SH-SY5Y (cell line): ENCODE data around the gene HSD17B1.

Experiments used
- GATA2 ChIP-seq: IDR thresholded peaks from 2 replicates; pipeline ENCODE4 v1.6.1; 2011; ENCODE audit warnings: mild to moderate bottlenecking, low read depth, low read length
- GATA3 ChIP-seq: IDR thresholded peaks from 2 replicates; pipeline ENCODE4 v1.6.1; 2011; ENCODE audit warnings: low read depth, mild to moderate bottlenecking, low read length, moderate library complexity

Gene HSD17B1

DNA sequence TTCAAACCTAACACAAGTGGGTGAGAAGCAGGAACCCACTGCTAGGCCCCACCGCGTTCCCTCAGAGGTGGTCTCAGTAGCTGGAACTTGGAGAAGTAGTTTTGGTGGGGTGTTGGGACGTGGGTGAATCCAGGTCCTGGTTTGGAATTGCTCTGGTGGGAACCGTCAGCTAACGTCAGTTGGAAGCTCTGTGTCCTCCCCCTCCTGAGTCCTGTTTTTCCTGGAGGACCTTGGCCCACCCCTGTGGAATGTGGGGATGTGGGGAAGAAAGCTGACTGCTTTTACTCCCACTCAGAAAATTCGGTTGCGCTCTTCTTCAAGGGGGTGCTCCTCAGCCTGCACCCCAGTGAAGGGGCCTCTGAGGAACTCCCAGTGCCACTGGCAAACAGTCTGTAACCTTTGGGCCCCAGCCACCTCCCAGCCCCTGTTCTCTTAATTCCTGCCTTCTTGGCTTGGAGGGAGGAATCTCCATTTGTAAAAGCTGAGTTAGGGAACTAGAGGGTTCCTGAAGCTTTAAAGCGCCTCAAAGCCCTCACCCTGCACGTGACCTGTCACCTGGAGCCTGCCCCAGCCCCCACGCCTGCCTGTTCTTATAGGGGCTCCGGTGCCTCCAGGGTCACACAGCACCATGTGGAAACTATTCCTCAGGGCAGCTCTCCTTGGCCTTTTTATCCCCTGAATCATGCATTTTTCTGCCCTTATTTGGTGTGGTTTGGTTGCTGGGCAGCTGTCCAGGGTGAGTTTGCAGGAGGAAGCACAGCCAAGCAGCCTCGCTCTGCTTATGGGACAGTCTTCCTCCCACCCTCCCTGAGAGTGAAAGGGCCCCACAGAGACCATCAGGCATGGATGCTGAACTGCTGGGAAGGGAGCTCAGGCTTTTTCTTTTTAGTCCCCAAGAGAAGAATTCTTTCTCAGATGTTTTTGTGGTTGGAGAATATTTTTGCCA lies 32.9 kb upstream of the HSD17B1 start:
- TF ChIP-seq GATA3 (no peak), GATA2 (no peak)

DNA sequence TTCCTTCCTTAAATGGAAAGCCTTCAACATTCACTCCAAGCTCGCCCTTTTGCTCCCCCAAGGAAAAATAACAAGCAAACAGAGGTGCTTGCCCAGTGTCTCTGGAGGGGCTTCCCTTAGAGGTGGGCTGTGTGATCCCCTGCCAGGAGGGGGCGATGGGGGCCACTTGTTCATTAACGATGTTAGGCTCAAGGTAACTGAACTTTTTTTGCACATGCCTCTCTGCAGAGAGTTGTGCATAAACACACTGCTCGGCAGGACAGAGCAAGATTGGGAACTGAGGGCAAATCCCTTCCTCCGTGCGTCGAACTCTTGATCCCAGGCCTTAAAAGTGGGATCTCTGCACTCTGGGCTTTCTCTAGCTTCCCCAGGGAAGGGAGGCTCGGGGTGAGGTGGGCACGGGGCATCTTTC lies 32.2 kb upstream of the HSD17B1 start:
- no peak for TF ChIP-seq GATA3
- no peak for TF ChIP-seq GATA2

DNA sequence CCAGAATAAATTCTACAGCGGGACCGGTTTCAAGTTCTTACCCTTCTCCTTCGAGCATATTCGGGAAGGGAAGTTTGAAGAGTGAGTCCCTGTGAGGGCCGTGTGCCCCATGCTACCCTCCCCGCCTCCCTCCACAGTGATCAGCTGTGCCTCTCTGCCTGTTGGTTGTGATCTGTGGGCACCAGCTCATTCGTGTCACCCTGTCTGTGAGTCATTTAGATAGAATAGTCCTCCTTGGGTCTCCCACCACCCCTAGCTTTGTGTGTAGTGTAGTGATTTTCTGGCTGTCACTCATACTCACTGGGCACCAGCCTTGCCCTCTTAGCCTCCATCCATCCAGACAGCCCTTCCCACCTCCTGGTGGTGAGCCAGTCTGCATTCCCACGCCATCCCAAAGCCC lies 31.7 kb upstream of the HSD17B1 start:
- TF ChIP-seq GATA2: no peak
- no peak for TF ChIP-seq GATA3

DNA sequence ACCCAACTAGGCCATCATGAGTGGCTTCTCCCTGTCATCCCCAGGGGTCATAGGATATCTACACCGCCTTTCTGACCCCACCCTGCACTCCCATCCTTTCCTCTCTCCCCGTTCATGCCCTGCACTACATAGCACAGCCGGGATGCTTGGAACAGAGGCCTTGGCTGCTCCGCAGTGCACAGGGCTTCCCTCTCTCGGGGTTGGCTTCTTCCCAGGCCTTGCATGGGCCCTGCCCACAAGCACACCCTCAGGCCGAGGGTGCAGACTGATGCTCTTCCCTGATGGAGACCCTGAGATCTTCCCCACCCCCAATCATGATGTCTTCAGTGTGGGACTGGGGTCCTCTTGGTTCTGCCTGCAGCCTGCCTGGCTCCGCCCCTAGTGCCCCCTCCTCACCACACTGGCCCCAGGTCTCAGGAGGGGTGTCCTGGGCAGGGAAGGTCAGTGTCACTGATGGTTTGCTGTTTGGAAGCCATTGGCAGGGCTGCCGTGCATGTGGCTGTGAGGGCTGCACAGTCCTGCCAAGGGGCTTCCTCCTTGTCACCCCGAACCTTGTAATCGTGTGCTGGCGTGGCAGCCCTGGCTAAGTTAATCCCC lies 31.0 kb upstream of the HSD17B1 start:
- TF ChIP-seq GATA2 (no peak), GATA3 (no peak)

DNA sequence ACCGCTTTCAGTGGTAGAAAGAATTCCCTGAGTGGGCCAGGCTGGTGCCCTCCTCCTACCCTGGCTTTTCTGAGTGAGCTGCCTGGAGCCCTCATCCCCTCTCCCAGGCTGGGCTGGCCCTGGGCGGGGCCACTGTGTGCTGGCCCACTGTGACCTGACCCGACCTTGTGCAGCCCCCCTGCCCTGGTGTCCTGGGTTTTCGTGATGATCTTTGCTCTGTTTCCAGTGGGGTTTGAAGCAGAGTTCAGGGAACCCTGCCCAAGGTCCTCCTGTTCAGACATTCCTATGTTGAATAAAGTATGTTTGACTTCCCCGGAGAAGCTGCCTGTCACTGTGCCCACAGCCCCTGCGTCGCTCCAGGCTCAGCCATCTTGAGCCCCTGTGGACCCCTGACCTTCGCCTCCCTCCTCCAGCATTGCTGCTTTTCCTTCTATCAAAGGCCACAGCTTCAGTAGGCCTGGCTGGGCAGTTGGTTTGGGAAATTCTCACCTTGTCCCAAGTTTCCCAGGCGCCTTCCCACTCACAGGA lies 30.4 kb upstream of the HSD17B1 start:
- TF ChIP-seq GATA2: no peak
- TF ChIP-seq GATA3: no peak

DNA sequence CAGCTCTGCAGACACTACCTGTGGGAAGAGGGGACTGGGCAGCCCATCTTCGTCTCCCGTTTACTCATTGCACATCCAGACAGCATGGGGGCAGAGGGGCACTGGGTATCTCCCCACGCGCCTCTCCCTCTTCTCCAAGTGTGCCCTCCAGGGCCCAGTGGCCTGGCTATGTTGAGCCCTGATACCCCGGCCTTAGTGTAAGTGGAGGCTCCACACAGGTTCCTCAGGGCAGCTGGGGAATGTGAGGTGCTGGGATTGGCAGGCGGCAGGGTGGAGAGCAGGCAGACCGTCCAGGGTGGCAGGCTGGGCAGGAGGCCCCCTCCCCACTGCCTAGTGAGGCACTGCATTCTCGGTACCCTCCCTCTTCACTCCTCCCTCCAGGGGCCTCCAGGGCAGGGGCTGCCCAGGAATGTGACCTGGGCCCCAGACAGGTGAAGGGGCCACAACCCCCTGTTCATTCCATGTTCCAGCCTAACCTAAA lies 29.9 kb upstream of the HSD17B1 start:
- TF ChIP-seq GATA2: no peak

DNA sequence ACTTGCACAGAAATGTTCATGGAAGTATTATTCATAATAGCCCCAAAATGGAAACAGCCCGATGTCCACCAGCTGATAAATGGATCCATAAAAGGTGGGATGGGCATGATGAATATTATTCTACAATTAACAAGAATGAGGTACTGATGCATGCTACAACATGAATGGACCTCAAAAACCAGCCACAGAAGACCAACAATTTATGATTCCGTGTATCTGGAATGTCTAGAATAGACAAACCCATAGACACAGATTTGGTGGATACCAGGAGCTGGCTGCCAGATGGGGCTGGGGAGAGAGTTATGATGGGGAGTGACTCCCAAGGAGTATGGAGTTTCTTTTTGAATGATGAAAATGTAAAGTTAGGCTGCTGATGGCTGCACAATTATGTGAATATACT lies 27.5 kb upstream of the HSD17B1 start:
- no peak for TF ChIP-seq GATA3
- no peak for TF ChIP-seq GATA2

DNA sequence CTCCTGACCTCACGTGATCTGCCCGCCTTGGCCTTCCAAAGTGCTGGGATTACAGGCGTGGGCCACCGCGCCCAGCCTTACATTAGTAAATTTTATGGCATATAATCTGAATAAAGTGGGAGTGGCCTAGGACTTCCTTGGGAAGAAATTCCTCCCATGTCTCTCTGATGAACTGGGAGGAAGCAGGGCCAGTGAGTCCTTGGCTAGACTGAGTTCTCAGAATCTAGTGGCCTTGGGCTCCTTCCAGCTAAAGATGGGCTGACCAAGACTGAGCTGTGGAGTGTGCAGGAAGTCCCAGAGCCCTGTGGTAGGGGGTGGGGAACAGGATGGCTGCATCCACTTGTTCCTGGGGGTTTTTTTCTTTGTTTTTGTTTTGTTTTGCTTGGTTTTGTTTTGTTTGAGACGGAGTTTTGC lies 26.7 kb upstream of the HSD17B1 start:
- TF ChIP-seq GATA3 (no peak), GATA2 (no peak)

DNA sequence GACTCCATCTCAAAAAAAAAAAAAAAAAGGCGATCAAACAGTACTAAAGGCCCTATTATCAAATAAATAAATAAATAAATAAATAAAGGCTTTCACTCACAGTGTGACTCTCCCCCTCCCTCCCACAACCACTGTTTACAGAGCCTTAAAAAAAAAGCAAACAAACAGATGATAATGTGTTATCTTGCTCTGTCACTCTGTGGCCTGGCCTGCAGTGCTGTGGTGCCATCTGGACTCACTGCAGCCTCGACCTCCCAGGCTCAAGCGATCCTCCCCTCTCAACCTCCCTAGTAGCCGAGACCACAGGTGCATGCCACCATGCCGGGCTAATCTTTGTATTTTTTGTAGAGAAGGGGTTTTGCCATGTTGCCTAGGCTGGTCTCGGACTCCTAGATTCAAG lies 24.8 kb upstream of the HSD17B1 start:
- no peak for TF ChIP-seq GATA3
- no peak for TF ChIP-seq GATA2

DNA sequence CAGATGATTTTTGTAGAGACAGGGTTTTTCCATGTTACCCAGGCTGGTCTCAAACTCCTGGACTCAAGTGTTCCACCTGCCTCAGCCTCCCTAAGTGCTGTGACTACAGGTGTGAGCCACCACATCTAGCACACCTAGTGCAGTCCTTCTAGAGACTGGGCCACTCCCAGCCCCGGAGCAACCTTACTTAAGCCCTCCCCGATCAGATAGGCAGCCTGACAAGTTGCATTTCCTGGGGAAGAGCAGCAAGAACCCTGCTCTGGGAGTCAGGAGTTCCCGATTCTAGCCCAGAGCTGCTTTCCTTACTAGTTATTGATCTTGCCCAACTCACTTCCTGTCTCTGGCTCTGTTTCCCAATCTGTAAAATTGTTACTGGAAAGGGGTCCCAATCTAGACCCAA lies 23.7 kb upstream of the HSD17B1 start:
- no peak for TF ChIP-seq GATA2
- no peak for TF ChIP-seq GATA3

DNA sequence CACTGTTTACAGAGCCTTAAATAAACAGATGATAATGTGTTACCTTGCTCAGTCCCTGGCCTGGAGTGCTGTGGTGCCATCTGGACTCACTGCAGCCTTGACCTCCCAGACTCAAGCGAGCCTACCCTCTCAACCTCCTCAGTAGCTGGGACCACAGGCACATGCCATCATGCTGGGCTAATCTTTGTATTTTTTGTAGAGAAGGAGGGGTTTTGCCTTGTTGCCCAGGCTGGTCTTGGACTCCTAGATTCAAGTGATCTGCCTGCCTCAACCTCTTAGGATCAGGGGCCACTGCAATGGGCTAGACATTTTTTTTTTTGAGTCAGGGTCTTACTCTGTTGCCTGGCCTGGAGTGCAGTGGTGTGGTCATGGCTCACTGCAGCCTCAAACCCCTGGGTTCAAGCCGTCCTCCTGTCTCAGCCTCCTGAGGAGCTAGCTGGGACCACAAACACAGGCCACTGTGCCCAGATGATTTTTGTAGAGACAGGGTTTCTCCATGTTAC lies 21.7 kb upstream of the HSD17B1 start:
- TF ChIP-seq GATA3 (no peak), GATA2 (no peak)

DNA sequence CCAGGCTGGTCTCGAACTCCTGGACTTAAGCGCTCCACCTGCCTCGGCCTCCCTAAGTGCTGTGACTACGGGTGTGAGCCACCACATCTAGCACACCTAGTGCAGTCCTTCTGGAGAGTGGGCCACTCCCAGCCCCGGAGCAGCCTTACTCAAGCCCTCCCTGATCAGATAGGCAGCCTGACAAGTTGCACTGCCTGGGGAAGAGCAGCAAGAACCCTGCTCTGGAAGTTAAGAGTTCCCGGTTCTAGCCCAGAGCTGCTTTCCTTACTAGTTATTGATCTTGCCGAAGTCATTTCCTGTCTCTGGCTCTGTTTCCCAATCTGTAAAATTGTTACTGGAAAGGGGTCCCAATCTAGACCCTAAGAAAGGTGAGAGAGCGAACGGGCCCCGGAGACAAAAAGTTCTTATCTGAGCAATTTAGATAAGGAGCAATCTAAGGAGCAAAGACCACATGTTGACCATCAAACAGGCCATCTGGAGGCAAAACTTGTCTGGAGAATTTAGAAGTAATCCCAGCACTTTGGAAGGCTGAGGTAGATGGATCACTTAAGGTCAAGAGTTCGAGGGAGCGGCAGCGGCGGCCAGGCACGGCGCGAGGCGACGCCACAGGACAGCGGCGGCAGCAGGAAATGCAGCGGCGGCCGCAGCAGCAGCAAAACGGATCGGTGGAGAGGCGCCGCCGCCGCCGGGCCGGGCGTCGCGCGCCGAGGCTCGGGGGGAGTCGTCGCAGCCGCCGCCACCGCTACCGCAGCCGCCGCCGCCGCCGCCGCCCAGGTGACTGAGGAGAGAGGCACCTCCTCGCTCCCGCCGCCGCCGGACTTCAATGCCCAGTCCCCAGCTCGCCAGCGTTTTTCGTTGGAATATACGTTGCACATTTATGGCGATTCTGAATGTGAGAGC lies 21.0 kb upstream of the HSD17B1 start:
- TF ChIP-seq GATA3 (no peak), GATA2 (peak; percentile 21; the same call in 1 of the 2 replicates)

DNA sequence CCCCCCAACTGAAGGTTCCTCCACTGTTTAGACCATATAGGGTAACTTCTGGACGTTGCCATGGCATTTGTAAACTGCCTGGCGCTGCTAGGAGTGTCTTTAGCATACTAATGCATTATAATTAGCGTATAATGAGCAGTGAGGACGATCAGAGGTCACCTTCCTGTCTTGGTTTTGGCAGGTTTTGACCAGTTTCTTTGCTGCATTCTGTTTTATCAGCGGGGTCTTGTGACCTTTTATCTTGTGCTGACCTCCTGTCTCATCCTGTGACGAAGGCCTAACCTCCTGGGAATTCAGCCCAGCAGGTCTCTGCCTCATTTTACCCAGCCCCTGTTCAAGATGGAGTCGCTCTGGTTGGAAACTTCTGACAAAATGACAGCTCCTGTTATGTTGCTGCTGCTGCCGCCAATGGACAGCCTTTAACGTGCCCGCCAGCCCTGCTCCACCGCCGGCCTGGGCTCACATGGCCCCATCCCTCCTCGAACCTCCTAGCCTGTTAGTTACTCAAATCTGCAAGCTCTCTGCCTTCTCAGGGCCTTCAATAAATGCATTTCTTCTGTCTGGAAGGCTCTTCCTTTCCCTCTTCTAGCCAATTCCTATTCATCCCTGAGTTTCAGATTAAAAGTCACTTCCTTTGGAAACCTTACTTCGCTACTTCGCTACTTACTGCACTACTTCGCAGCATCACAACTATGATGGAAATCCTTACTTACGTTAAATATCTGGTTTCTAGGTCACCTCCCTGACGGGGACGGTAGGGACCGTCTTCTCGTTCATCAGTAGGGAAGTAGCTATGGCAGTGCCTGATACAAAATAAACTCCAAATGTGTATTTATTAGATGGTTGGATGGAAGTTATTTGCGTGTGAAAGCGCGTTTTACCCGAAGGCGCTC lies 17.3 kb upstream of the HSD17B1 start:
- TF ChIP-seq GATA2 (no peak), GATA3 (no peak)

DNA sequence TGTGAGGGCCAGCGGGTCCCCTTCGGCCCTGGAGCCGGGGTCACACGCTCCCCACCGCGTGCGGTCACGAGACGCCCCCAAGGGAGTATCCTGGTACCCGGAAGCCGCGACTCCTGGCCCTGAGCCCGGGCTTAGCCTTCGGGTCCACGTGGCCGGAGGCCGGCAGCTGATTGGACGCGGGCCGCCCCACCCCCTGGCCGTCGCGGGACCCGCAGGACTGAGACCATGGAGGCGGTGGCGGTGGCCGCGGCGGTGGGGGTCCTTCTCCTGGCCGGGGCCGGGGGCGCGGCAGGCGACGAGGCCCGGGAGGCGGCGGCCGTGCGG lies 16.7 kb upstream of the HSD17B1 start, which contains the start of gene NAGLU:
Gene NAGLU, plus strand, starts transcription at position 194 of the 324 bp plus-strand sequence. Its CDS starts 32 bp downstream, at position 226.
- TF ChIP-seq GATA2 (no peak), GATA3 (no peak)
